ENCODE measurements around the gene RGL1. TPM values are rescaled to one million over a fixed set of nuclear protein-coding genes. Genes with fewer than 3 reads are reported as not detected.

The RGL1 gene
- total and polyA plus RNA-seq, 2 donors (not counting 1 experiment from before 2014, with no cell fraction given) = 16.2 to 21.4 TPM

DNA sequence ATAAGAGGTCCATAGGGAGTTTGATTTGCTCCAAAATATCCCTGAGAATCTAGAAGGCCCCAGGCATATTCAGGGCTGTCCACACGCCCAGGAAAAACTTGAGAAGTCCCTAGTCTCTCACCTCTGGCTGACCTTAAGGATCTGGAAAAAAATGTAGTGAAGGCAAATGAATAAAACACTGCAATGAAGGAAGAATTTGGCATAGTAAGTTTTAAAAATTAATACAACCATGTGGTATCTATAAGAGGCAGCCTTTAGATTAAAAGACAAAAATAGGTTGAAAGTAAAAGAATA is 141.3 kb downstream of the RGL1 start:
- DNase-seq (ENCODE audit: low read depth in 2 of 2) = no peak
- Histone ChIP-seq H3K27ac (ENCODE audit: insufficient read depth, low read length) (no peak overlapping the region), H3K27me3 (ENCODE audit: control insufficient read depth, insufficient read depth, low read length) (no peaks in the 10 kb centered on the region), H3K4me3 (replicated peaks in 1 of 4; ENCODE audit: control extremely low read depth in 1 of 4, insufficient read depth in 1 of 4, low read depth in 3 of 4, low read length in 4 of 4) (no peak overlapping the region), H2AFZ (ENCODE audit: low read length) (no peak overlapping the region), H3K36me3 (ENCODE audit: control insufficient read depth, insufficient read depth, low read length) (no peaks in the 10 kb centered on the region), H3K4me2 (ENCODE audit: extremely low read depth, insufficient read depth, low read length) (no peak overlapping the region), H3K79me2 (ENCODE audit: control insufficient read depth, insufficient read depth, low read length) (no peaks in the 10 kb centered on the region), H4K20me1 (ENCODE audit: control insufficient read depth, extremely low read depth, insufficient read depth, low read length) (no peaks in the 10 kb centered on the region), H3K4me1 (ENCODE audit: control insufficient read depth, extremely low read depth, insufficient read depth, low read length) (peaks cover 2% of the 10 kb centered on the region), H3K9ac (ENCODE audit: insufficient read depth, low read length) (no peak overlapping the region), H3K9me3 (ENCODE audit: control insufficient read depth, insufficient read depth, low read depth, low read length) (no peaks in the 10 kb centered on the region)
- no peak for TF ChIP-seq EZH2 (IDR thresholded peaks at IDR 0.05; ENCODE audit: low read length, missing control alignments)
- TF ChIP-seq, protein P1, sequence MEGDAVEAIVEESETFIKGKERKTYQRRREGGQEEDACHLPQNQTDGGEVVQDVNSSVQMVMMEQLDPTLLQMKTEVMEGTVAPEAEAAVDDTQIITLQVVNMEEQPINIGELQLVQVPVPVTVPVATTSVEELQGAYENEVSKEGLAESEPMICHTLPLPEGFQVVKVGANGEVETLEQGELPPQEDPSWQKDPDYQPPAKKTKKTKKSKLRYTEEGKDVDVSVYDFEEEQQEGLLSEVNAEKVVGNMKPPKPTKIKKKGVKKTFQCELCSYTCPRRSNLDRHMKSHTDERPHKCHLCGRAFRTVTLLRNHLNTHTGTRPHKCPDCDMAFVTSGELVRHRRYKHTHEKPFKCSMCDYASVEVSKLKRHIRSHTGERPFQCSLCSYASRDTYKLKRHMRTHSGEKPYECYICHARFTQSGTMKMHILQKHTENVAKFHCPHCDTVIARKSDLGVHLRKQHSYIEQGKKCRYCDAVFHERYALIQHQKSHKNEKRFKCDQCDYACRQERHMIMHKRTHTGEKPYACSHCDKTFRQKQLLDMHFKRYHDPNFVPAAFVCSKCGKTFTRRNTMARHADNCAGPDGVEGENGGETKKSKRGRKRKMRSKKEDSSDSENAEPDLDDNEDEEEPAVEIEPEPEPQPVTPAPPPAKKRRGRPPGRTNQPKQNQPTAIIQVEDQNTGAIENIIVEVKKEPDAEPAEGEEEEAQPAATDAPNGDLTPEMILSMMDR (conservative IDR thresholded peaks at IDR 0.05 in 1 of 2, IDR thresholded peaks at IDR 0.05 in 1 of 2; ENCODE audit: low read depth in 1 of 2, low read length in 2 of 2) = no peak

DNA sequence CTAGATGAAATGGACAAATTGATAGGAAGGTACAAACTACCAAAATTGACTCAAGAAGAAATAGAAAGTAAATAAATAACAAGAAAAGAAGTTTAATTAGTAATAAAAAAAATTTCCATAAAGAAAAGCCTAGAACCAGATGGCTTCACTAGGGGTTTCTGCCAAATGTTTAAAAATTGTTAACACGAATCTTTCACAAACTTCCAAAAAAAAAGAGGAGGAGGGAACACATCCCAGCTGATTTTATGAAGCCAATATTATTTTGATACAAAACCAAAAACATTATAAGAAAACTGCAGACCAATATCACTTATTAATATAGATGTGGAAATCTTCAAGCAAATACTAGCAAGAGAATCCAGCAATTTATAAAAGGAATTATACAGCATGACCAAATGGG is 143.1 kb downstream of the RGL1 start:
- TF ChIP-seq EZH2 (IDR thresholded peaks at IDR 0.05; ENCODE audit: low read length, missing control alignments) = no peak
- TF ChIP-seq, protein P1 (conservative IDR thresholded peaks at IDR 0.05 in 1 of 2, IDR thresholded peaks at IDR 0.05 in 1 of 2; ENCODE audit: low read depth in 1 of 2, low read length in 2 of 2) = no peak
- Histone ChIP-seq H3K9me3 (ENCODE audit: control insufficient read depth, insufficient read depth, low read depth, low read length) (no peaks in the 10 kb centered on the region), H3K27ac (ENCODE audit: insufficient read depth, low read length) (no peak overlapping the region), H3K4me1 (ENCODE audit: control insufficient read depth, extremely low read depth, insufficient read depth, low read length) (peaks cover 2% of the 10 kb centered on the region), H3K36me3 (ENCODE audit: control insufficient read depth, insufficient read depth, low read length) (no peaks in the 10 kb centered on the region), H3K4me2 (ENCODE audit: extremely low read depth, insufficient read depth, low read length) (no peak overlapping the region), H3K4me3 (replicated peaks in 1 of 4; ENCODE audit: control extremely low read depth in 1 of 4, insufficient read depth in 1 of 4, low read depth in 3 of 4, low read length in 4 of 4) (no peak overlapping the region), H3K27me3 (ENCODE audit: control insufficient read depth, insufficient read depth, low read length) (no peaks in the 10 kb centered on the region), H3K79me2 (ENCODE audit: control insufficient read depth, insufficient read depth, low read length) (no peaks in the 10 kb centered on the region), H4K20me1 (ENCODE audit: control insufficient read depth, extremely low read depth, insufficient read depth, low read length) (no peaks in the 10 kb centered on the region), H2AFZ (ENCODE audit: low read length) (no peak overlapping the region), H3K9ac (ENCODE audit: insufficient read depth, low read length) (no peak overlapping the region)
- no peak for DNase-seq (ENCODE audit: low read depth in 2 of 2)

GRCh38 chr1:183952101-183952500 is 147.2 kb downstream of the RGL1 start:
- H4K20me1 ChIP-seq (ENCODE audit: control insufficient read depth, extremely low read depth, insufficient read depth, low read length) = no peaks in the 10 kb centered on the region
- TF ChIP-seq, protein P1 (conservative IDR thresholded peaks at IDR 0.05 in 1 of 2, IDR thresholded peaks at IDR 0.05 in 1 of 2; ENCODE audit: low read depth in 1 of 2, low read length in 2 of 2) = no peak
- peaks cover under 1% of the 10 kb centered on the region for H3K4me1 ChIP-seq (ENCODE audit: control insufficient read depth, extremely low read depth, insufficient read depth, low read length)
- H3K36me3 ChIP-seq (ENCODE audit: control insufficient read depth, insufficient read depth, low read length) = no peaks in the 10 kb centered on the region
- H3K9ac ChIP-seq (ENCODE audit: insufficient read depth, low read length) = no peak overlapping the region
- H3K79me2 ChIP-seq (ENCODE audit: control insufficient read depth, insufficient read depth, low read length) = no peaks in the 10 kb centered on the region
- no peaks in the 10 kb centered on the region for H3K27me3 ChIP-seq (ENCODE audit: control insufficient read depth, insufficient read depth, low read length)
- no peaks in the 10 kb centered on the region for H3K9me3 ChIP-seq (ENCODE audit: control insufficient read depth, insufficient read depth, low read depth, low read length)
- H3K4me2 ChIP-seq (ENCODE audit: extremely low read depth, insufficient read depth, low read length) = no peak overlapping the region
- H2AFZ ChIP-seq (ENCODE audit: low read length) = no peak overlapping the region
- DNase-seq (ENCODE audit: low read depth in 2 of 2) = no peak
- no peak overlapping the region for H3K27ac ChIP-seq (ENCODE audit: insufficient read depth, low read length)
- no peak overlapping the region for H3K4me3 ChIP-seq (replicated peaks in 1 of 4; ENCODE audit: control extremely low read depth in 1 of 4, insufficient read depth in 1 of 4, low read depth in 3 of 4, low read length in 4 of 4)
